WI38 (cell line): ENCODE data around the gene TAF13.
A peak's percentile ranks its signal among the peaks of the same experiment; 100 is the strongest.

Experiments used
- H3K4me3 ChIP-seq: 2 replicates; pipeline ENCODE4 v1.5.1; 2011; ENCODE audit warnings: low read depth, mild to moderate bottlenecking, control low read depth, low read length
- CTCF ChIP-seq: IDR thresholded peaks from 2 replicates; pipeline ENCODE4 v1.5.1; 2012; ENCODE audit warnings: low read depth, mild to moderate bottlenecking, control low read depth, low read length

TAF13 gene

GRCh38 chr1:109075531-109076490, at the start of gene TAF13:
TSS of gene TAF13 (minus strand) at chr1:109076003. CDS start at chr1:109075947, 56 bp downstream.
- H3K4me3 ChIP-seq: peak within 1 kb of the TSS; percentile 99
- 0 out of 2 replicates have a peak, but pooled peaks have one; percentile 12 for TF ChIP-seq CTCF

- no peak overlapping the region for H3K4me3 ChIP-seq
- no peak for TF ChIP-seq CTCF
Observed at GRCh38 chr1:109120356-109120755, 44.6 kb upstream of the TAF13 start.

GRCh38 chr1:109118089-109118488, 42.3 kb upstream of the TAF13 start:
- no peak overlapping the region for H3K4me3 ChIP-seq
- TF ChIP-seq CTCF: no peak

- no peak for TF ChIP-seq CTCF
- no peak overlapping the region for H3K4me3 ChIP-seq
Observed at GRCh38 chr1:109116286-109116685, 40.5 kb upstream of the TAF13 start.

GRCh38 chr1:109115685-109116084, 39.9 kb upstream of the TAF13 start:
- no peak for TF ChIP-seq CTCF
- no peak overlapping the region for H3K4me3 ChIP-seq

- 0 out of 2 replicates have a peak overlapping the region, but pooled peaks have one; percentile 13 for H3K4me3 ChIP-seq
- no peak for TF ChIP-seq CTCF
Observed at GRCh38 chr1:109114342-109114674, 38.5 kb upstream of the TAF13 start.
